ENCODE results near the gene APLP2. TPM values are rescaled to one million over a fixed set of nuclear protein-coding genes. Genes with fewer than 3 reads are reported as not detected.

The APLP2 gene
- total and polyA plus RNA-seq, 2 of the 13 experiments (the other 11 are each of a cell fraction or from before 2014, with no cell fraction given): 315 to 594 TPM

GRCh38 chr11:130150790-130151189 is 81.1 kb downstream of the APLP2 start:
- DNase-seq (ENCODE audit: low spot score): no peak
- no peak overlapping the region for H3K4me3 ChIP-seq (replicated peaks in 1 of 3; ENCODE audit: insufficient read depth in 1 of 3, low read depth in 2 of 3, low read length in 3 of 3)
- H4K20me1 ChIP-seq (ENCODE audit: insufficient read depth, low read length): no peaks in the 10 kb centered on the region
- H3K9me3 ChIP-seq (ENCODE audit: low read length): no peaks in the 10 kb centered on the region
- H3K27ac ChIP-seq (ENCODE audit: extremely low read length, insufficient read depth, low read length): no peak overlapping the region
- POLR2A ChIA-PET: interaction anchor here (1.2 kb wide), 1 partner anchor 13 kb away, joined by 4 read pairs; no protein-coding TSS in a partner anchor
- ATAC-seq: no peak
- H3K79me2 ChIP-seq (ENCODE audit: insufficient read depth, low read length): no peaks in the 10 kb centered on the region
- no peak for FAIRE-seq
- in situ Hi-C loops (cut with HindIII; ENCODE audit: extremely low pct_ligation_motif_present, low pct_unique_long_range_greater_than_20kb): no loop called here
- TF ChIP-seq ZBTB20 (CRISPR knock-in tag; IDR thresholded peaks at IDR 0.05; ENCODE audit: borderline replicate concordance, low read depth): no peak
- no peak for TF ChIP-seq PHF8 (CRISPR knock-in tag; IDR thresholded peaks at IDR 0.05)
- TF ChIP-seq RBM22 (optimal IDR thresholded peaks at IDR 0.05; ENCODE audit: low read length): peak; percentile 7
- H3K27me3 ChIP-seq (ENCODE audit: control insufficient read depth in 1 of 2, insufficient read depth in 2 of 2, low read length in 2 of 2): no peaks in the 10 kb centered on the region
- CTCF ChIA-PET (ENCODE audit: low intra/inter-chr PET ratio, low total read pairs): no interaction called here
- H3K4me1 ChIP-seq (ENCODE audit: insufficient read depth, low read length): peaks cover 42% of the 10 kb centered on the region
- WGBS (ENCODE audit: low lambda C conversion rate): 96% methylated on average over 6 of the region's 7 CpGs
- no peak overlapping the region for H3K4me2 ChIP-seq (ENCODE audit: low read depth, low read length)
- no peak overlapping the region for H2AFZ ChIP-seq (ENCODE audit: low read length)
- no peaks in the 10 kb centered on the region for H3K36me3 ChIP-seq (replicated peaks in 1 of 2; ENCODE audit: control insufficient read depth in 1 of 2, insufficient read depth in 2 of 2, low read length in 2 of 2)
- intact Hi-C loops (cut with micrococcal nuclease; ENCODE audit: unreplicated experiment): no loop called here
- no peak overlapping the region for H3K9ac ChIP-seq (ENCODE audit: insufficient read depth, low read depth, low read length)
- no TSS peak for BruUV-seq (replicated peaks)

GRCh38 chr11:130151196-130151595 is 81.5 kb downstream of the APLP2 start:
- POLR2A ChIA-PET: interaction anchor here (1.2 kb wide), 1 partner anchor 12 kb away, joined by 4 read pairs; no protein-coding TSS in a partner anchor
- intact Hi-C loops (cut with micrococcal nuclease; ENCODE audit: unreplicated experiment) (no loop called here), in situ Hi-C loops (cut with HindIII; ENCODE audit: extremely low pct_ligation_motif_present, low pct_unique_long_range_greater_than_20kb) (no loop called here)
- H3K36me3 ChIP-seq (replicated peaks in 1 of 2; ENCODE audit: control insufficient read depth in 1 of 2, insufficient read depth in 2 of 2, low read length in 2 of 2): no peaks in the 10 kb centered on the region
- BruUV-seq (replicated peaks): no TSS peak
- no peak overlapping the region for H2AFZ ChIP-seq (ENCODE audit: low read length)
- no peaks in the 10 kb centered on the region for H3K9me3 ChIP-seq (ENCODE audit: low read length)
- H3K4me2 ChIP-seq (ENCODE audit: low read depth, low read length): no peak overlapping the region
- TF ChIP-seq CCAR2 (optimal IDR thresholded peaks at IDR 0.05; ENCODE audit: low read depth, low read length) (no peak), TEAD3 (CRISPR knock-in tag; optimal IDR thresholded peaks at IDR 0.05; ENCODE audit: borderline replicate concordance) (no peak), ZBTB7B (CRISPR knock-in tag; IDR thresholded peaks at IDR 0.05) (no peak), CHD2 (IDR thresholded peaks at IDR 0.05; ENCODE audit: low read depth, low read length) (no peak), SCMH1 (CRISPR knock-in tag; IDR thresholded peaks at IDR 0.05; ENCODE audit: borderline replicate concordance) (no peak), SKI (IDR thresholded peaks at IDR 0.05; ENCODE audit: partially characterized antibody) (no peak), FOXK1 (CRISPR knock-in tag; IDR thresholded peaks at IDR 0.05; ENCODE audit: borderline replicate concordance, low read depth) (no peak), HMGA1 (CRISPR knock-in tag; conservative IDR thresholded peaks at IDR 0.05) (no peak), ZBTB1 (CRISPR knock-in tag; IDR thresholded peaks at IDR 0.05; ENCODE audit: borderline replicate concordance) (no peak), MXD4 (CRISPR knock-in tag; IDR thresholded peaks at IDR 0.05) (no peak), ZNF607 (CRISPR knock-in tag; IDR thresholded peaks at IDR 0.05; ENCODE audit: borderline replicate concordance) (no peak), RFXANK (CRISPR knock-in tag; IDR thresholded peaks at IDR 0.05) (no peak), ZNF570 (CRISPR knock-in tag; IDR thresholded peaks at IDR 0.05; ENCODE audit: borderline replicate concordance) (no peak), ATF2 (CRISPR knock-in tag; IDR thresholded peaks at IDR 0.05) (no peak)
- FAIRE-seq (no peak), DNase-seq (ENCODE audit: low spot score) (no peak), ATAC-seq (no peak)
- no peak overlapping the region for H3K9ac ChIP-seq (ENCODE audit: insufficient read depth, low read depth, low read length)
- no peak overlapping the region for H3K4me3 ChIP-seq (replicated peaks in 1 of 3; ENCODE audit: insufficient read depth in 1 of 3, low read depth in 2 of 3, low read length in 3 of 3)
- 84% methylated on average over 1 of the region's 1 CpG for WGBS (ENCODE audit: low lambda C conversion rate)
- CTCF ChIA-PET (ENCODE audit: low intra/inter-chr PET ratio, low total read pairs): no interaction called here
- no peak overlapping the region for H3K27ac ChIP-seq (ENCODE audit: extremely low read length, insufficient read depth, low read length)
- peaks cover 42% of the 10 kb centered on the region for H3K4me1 ChIP-seq (ENCODE audit: insufficient read depth, low read length)
- H3K79me2 ChIP-seq (ENCODE audit: insufficient read depth, low read length): no peaks in the 10 kb centered on the region
- H4K20me1 ChIP-seq (ENCODE audit: insufficient read depth, low read length): no peaks in the 10 kb centered on the region
- H3K27me3 ChIP-seq (ENCODE audit: control insufficient read depth in 1 of 2, insufficient read depth in 2 of 2, low read length in 2 of 2): no peaks in the 10 kb centered on the region

Data from HepG2 (cell line).